Measurements from ENCODE around the gene SLC27A2. TPM values are rescaled to one million over a fixed set of nuclear protein-coding genes. Genes with fewer than 3 reads are reported as not detected.

The SLC27A2 gene
- total and polyA plus RNA-seq, 7 experiments from 2014 or later, result 0.17 to 28.2 (median 0.43) TPM

DNA sequence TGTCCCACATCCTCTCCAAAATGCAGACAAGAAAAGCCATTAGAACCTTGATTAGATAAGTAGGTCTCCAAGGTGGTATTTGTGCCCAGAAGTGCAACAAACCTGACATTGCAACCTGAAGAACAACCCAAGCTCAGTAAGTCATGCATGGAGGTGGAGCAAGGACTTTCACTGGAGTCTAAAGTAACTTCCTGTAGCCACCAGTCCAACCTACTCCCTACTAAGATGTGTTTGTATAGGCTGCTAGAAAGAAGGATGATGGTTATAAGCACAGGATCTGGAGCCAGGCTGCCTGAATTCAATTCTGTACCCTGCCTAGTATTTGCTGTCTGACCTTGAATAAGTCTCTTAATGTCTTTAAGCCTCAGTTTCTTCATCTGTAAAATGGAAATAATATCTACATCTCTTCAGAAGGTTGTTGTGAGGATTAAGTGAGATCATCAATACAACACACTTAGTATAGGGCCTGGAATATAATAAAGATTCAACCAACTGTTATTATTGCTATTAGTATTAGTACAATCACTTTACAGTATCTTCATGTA lies 51.3 kb downstream of the SLC27A2 start:
- POLR2A ChIA-PET, result no interaction called here
- Histone ChIP-seq H3K4me1 (ENCODE audit: control insufficient read depth in 2 of 2, insufficient read depth in 2 of 2, low read length in 2 of 2) (no peaks in the 10 kb centered on the region), H3K4me3 (ENCODE audit: low read length) (no peak overlapping the region), H3K27ac (ENCODE audit: low read depth, low read length) (no peak overlapping the region), H3K36me3 (ENCODE audit: control insufficient read depth in 2 of 3, insufficient read depth in 3 of 3, low read length in 3 of 3) (no peaks in the 10 kb centered on the region), H3K27me3 (ENCODE audit: control insufficient read depth in 2 of 2, insufficient read depth in 2 of 2, low read length in 2 of 2) (no peaks in the 10 kb centered on the region), H3K9me3 (ENCODE audit: control insufficient read depth in 2 of 3, low read length in 3 of 3) (no peaks in the 10 kb centered on the region)
- Mint-ChIP-seq H3K4me3 (no peak overlapping the region), H3K27me3 (no peaks in the 10 kb centered on the region), H3K4me1 (peaks cover 0 to 8% (median 0%) of the 10 kb centered on the region in 7 donors), H3K36me3 (peaks cover 0 to 27% (median 0%) of the 10 kb centered on the region in 5 donors), H3K9me3 (no peaks in the 10 kb centered on the region), H3K27ac (no peak overlapping the region)
- ATAC-seq (no peak), DNase-seq (no peak)
- intact Hi-C loops (cut with micrococcal nuclease), result no loop called here
- CTCF ChIA-PET, result interaction anchor here (0.7 kb wide), 1 partner anchor 190 kb away, joined by 4 read pairs; no protein-coding TSS in a partner anchor

DNA sequence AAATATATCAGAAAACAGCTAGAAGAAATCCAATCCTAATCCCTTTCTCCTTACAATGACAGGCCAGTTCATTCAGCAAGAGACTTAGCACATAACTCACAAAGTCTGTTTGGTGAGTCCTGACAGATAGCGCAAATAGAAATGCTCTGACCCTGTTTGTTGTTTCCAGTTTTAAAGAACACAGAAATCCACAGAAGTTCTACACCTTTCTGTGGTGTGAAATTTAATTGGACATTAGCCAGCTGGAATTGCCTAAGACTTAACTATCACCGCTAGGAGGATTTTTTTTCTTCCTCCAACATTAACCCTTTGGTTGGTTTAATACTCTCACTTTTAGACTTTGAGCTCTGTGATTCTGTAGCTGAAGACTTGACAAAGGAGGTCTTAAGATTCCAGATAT lies 52.8 kb downstream of the SLC27A2 start:
- ATAC-seq, result no peak
- POLR2A ChIA-PET, result interaction anchor here (0.6 kb wide), 1 partner anchor 21 kb away, joined by 3 read pairs; no protein-coding TSS in a partner anchor
- H3K36me3 ChIP-seq (ENCODE audit: control insufficient read depth in 2 of 3, insufficient read depth in 3 of 3, low read length in 3 of 3), result no peaks in the 10 kb centered on the region

DNA sequence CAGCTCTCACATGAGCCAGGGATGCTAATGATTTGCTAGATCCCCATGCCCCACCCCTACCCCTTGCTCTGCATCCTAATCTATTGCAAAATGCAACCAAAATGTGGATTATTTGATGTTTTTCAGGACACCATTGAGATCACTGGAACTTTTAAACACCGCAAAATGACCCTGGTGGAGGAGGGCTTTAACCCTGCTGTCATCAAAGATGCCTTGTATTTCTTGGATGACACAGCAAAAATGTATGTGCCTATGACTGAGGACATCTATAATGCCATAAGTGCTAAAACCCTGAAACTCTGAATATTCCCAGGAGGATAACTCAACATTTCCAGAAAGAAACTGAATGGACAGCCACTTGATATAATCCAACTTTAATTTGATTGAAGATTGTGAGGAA lies 53.8 kb downstream of the SLC27A2 start:
- no peaks in the 10 kb centered on the region for H3K36me3 ChIP-seq (ENCODE audit: control insufficient read depth in 2 of 3, insufficient read depth in 3 of 3, low read length in 3 of 3)
- no peak overlapping the region for H3K4me3 ChIP-seq (ENCODE audit: low read length)
- no peak overlapping the region for H3K27ac ChIP-seq (ENCODE audit: low read depth, low read length)
- no peak overlapping the region for H3K27ac Mint-ChIP-seq
- ATAC-seq, result no peak
- H3K4me1 ChIP-seq (ENCODE audit: control insufficient read depth in 2 of 2, insufficient read depth in 2 of 2, low read length in 2 of 2), result no peaks in the 10 kb centered on the region
- no peaks in the 10 kb centered on the region for H3K27me3 ChIP-seq (ENCODE audit: control insufficient read depth in 2 of 2, insufficient read depth in 2 of 2, low read length in 2 of 2)
- no peaks in the 10 kb centered on the region for H3K27me3 Mint-ChIP-seq
- peaks cover 0 to 8% (median 0%) of the 10 kb centered on the region in 7 donors for H3K4me1 Mint-ChIP-seq
- peaks cover 0 to 12% (median 0%) of the 10 kb centered on the region in 5 donors for H3K36me3 Mint-ChIP-seq
- H3K9me3 Mint-ChIP-seq, result no peaks in the 10 kb centered on the region
- ChIA-PET CTCF (no interaction called here), POLR2A (no interaction called here)
- H3K9me3 ChIP-seq (ENCODE audit: control insufficient read depth in 2 of 3, low read length in 3 of 3), result no peaks in the 10 kb centered on the region
- no peak overlapping the region for H3K4me3 Mint-ChIP-seq
- intact Hi-C loops (cut with micrococcal nuclease), result no loop called here
- DNase-seq, result no peak

More for the DNA sequence above, 52.8 kb downstream of the SLC27A2 start:
- no peaks in the 10 kb centered on the region for H3K9me3 ChIP-seq (ENCODE audit: control insufficient read depth in 2 of 3, low read length in 3 of 3)
- no peak overlapping the region for H3K27ac ChIP-seq (ENCODE audit: low read depth, low read length)
- CTCF ChIA-PET, result no interaction called here
- Mint-ChIP-seq H3K36me3 (peaks cover 0 to 16% (median 0%) of the 10 kb centered on the region in 5 donors), H3K4me1 (peaks cover 0 to 8% (median 0%) of the 10 kb centered on the region in 7 donors), H3K27me3 (no peaks in the 10 kb centered on the region), H3K4me3 (no peak overlapping the region), H3K9me3 (no peaks in the 10 kb centered on the region), H3K27ac (peak overlapping the region in 1 of 9 donors; percentile 42)
- intact Hi-C loops (cut with micrococcal nuclease), result no loop called here
- H3K4me1 ChIP-seq (ENCODE audit: control insufficient read depth in 2 of 2, insufficient read depth in 2 of 2, low read length in 2 of 2), result no peaks in the 10 kb centered on the region
- H3K4me3 ChIP-seq (ENCODE audit: low read length), result no peak overlapping the region
- H3K27me3 ChIP-seq (ENCODE audit: control insufficient read depth in 2 of 2, insufficient read depth in 2 of 2, low read length in 2 of 2), result no peaks in the 10 kb centered on the region
- DNase-seq, result no peak

DNA sequence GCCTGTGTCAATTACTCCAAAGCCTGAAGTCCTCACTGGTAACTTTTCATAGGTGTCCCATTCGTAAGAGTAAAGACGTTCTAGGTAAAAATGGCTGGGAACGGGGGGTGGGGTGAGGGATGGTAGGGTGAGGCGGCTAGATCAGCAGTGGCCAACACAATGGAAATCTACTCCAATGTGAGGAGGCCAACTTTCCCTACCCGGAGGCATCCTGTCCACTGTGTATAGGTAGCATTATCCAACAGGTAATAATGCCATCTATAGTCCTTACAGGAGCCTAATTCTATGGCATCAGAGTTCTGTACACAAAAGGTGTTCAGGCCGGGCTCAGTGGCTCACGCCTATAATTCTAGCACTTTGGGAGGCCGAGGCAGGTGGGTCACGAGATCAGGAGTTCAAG lies 54.4 kb downstream of the SLC27A2 start:
- CTCF ChIA-PET, result no interaction called here

DNA sequence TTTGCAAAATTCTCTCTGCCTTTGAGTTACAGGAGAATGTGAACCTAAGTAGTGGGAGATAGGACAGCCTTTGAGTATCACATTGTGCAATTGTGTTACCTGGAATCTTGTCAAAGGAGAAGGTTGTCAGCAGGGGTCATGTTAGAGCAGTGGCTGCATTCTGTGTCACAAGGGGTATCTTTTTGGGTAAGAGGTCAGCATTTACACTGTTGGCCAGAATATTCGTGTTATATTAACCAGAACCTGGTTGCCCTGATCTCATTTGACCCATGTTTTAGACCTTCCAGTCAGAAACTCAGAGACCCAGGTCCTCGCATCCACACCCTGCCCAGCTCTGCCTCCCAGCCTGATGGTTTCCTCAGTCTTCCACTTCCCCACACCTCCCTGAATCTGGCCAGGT lies 56.3 kb downstream of the SLC27A2 start:
- ChIA-PET POLR2A (no interaction called here), CTCF (no interaction called here)
- Mint-ChIP-seq H3K4me1 (peaks cover 0 to 18% (median 0%) of the 10 kb centered on the region in 7 donors), H3K27me3 (no peaks in the 10 kb centered on the region), H3K36me3 (peaks cover 0 to 12% (median 0%) of the 10 kb centered on the region in 5 donors), H3K4me3 (no peak overlapping the region), H3K27ac (no peak overlapping the region), H3K9me3 (no peaks in the 10 kb centered on the region)
- H3K27ac ChIP-seq (ENCODE audit: low read depth, low read length), result no peak overlapping the region
- intact Hi-C loops (cut with micrococcal nuclease), result no loop called here
- no peak overlapping the region for H3K4me3 ChIP-seq (ENCODE audit: low read length)
- H3K9me3 ChIP-seq (ENCODE audit: control insufficient read depth in 2 of 3, low read length in 3 of 3), result no peaks in the 10 kb centered on the region
- ATAC-seq, result no peak
- DNase-seq, result no peak
- no peaks in the 10 kb centered on the region for H3K36me3 ChIP-seq (ENCODE audit: control insufficient read depth in 2 of 3, insufficient read depth in 3 of 3, low read length in 3 of 3)
- H3K27me3 ChIP-seq (ENCODE audit: control insufficient read depth in 2 of 2, insufficient read depth in 2 of 2, low read length in 2 of 2), result no peaks in the 10 kb centered on the region
- H3K4me1 ChIP-seq (ENCODE audit: control insufficient read depth in 2 of 2, insufficient read depth in 2 of 2, low read length in 2 of 2), result no peaks in the 10 kb centered on the region

More for the DNA sequence above, 54.4 kb downstream of the SLC27A2 start:
- no peaks in the 10 kb centered on the region for H3K4me1 ChIP-seq (ENCODE audit: control insufficient read depth in 2 of 2, insufficient read depth in 2 of 2, low read length in 2 of 2)
- Mint-ChIP-seq H3K9me3 (no peaks in the 10 kb centered on the region), H3K4me3 (no peak overlapping the region), H3K4me1 (peaks cover 0 to 14% (median 0%) of the 10 kb centered on the region in 7 donors), H3K27ac (no peak overlapping the region), H3K27me3 (no peaks in the 10 kb centered on the region), H3K36me3 (peaks cover 0 to 12% (median 0%) of the 10 kb centered on the region in 5 donors)
- no peaks in the 10 kb centered on the region for H3K9me3 ChIP-seq (ENCODE audit: control insufficient read depth in 2 of 3, low read length in 3 of 3)
- H3K27ac ChIP-seq (ENCODE audit: low read depth, low read length), result no peak overlapping the region
- intact Hi-C loops (cut with micrococcal nuclease), result no loop called here
- H3K27me3 ChIP-seq (ENCODE audit: control insufficient read depth in 2 of 2, insufficient read depth in 2 of 2, low read length in 2 of 2), result no peaks in the 10 kb centered on the region
- no peak overlapping the region for H3K4me3 ChIP-seq (ENCODE audit: low read length)
- H3K36me3 ChIP-seq (ENCODE audit: control insufficient read depth in 2 of 3, insufficient read depth in 3 of 3, low read length in 3 of 3), result no peaks in the 10 kb centered on the region
- ATAC-seq, result no peak
- no peak for DNase-seq
- POLR2A ChIA-PET, result no interaction called here

DNA sequence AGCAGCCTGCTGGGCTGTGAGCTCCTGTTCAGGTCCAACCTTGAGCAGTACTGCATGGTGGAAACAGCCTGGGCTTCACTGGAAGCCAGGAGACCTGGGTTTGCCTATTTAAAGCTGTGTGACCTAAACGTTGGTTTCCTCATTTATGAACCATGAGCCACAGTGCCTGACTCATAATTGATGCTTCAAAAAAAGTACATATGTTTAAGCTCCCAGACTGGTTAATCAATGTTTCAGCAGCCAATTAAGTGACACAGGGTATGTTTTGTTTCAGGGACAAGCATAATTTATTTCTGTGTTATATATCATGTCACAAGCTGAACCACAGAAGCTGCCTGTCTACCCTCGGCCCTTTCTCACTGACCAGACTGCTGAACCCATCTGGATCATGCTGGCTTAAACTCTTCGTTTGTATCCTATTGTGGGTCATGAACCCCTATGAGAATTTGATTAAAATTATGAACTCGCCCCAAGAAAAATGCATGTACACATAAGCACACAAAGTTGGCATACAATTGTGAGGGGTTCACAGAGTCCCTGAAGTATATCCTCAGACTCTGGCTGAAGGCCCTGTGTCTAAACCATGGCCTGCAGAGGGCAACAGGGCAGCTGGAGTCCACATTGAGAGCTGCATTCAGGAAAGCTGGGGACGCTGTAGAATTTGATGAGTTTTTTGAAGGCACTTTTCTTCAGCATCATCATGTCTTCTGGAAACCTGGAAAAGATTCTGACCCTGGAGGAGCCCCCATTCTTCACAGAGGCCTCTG lies 59.9 kb downstream of the SLC27A2 start:
- ChIA-PET POLR2A (no interaction called here), CTCF (no interaction called here)
- no peaks in the 10 kb centered on the region for H3K9me3 Mint-ChIP-seq
- peaks cover 0 to 29% (median 2%) of the 10 kb centered on the region in 7 donors for H3K4me1 Mint-ChIP-seq
- DNase-seq, result no peak
- Histone ChIP-seq H3K27ac (ENCODE audit: low read depth, low read length) (no peak overlapping the region), H3K9me3 (ENCODE audit: control insufficient read depth in 2 of 3, low read length in 3 of 3) (no peaks in the 10 kb centered on the region), H3K4me1 (ENCODE audit: control insufficient read depth in 2 of 2, insufficient read depth in 2 of 2, low read length in 2 of 2) (no peaks in the 10 kb centered on the region), H3K4me3 (ENCODE audit: low read length) (no peak overlapping the region), H3K36me3 (ENCODE audit: control insufficient read depth in 2 of 3, insufficient read depth in 3 of 3, low read length in 3 of 3) (no peaks in the 10 kb centered on the region), H3K27me3 (ENCODE audit: control insufficient read depth in 2 of 2, insufficient read depth in 2 of 2, low read length in 2 of 2) (no peaks in the 10 kb centered on the region)
- intact Hi-C loops (cut with micrococcal nuclease), result no loop called here
- no peak overlapping the region for H3K4me3 Mint-ChIP-seq
- peaks cover 0 to 3% (median 0%) of the 10 kb centered on the region in 5 donors for H3K36me3 Mint-ChIP-seq
- ATAC-seq, result no peak
- H3K27me3 Mint-ChIP-seq, result no peaks in the 10 kb centered on the region
- peak overlapping the region in 1 of 9 donors; percentile 38 for H3K27ac Mint-ChIP-seq

DNA sequence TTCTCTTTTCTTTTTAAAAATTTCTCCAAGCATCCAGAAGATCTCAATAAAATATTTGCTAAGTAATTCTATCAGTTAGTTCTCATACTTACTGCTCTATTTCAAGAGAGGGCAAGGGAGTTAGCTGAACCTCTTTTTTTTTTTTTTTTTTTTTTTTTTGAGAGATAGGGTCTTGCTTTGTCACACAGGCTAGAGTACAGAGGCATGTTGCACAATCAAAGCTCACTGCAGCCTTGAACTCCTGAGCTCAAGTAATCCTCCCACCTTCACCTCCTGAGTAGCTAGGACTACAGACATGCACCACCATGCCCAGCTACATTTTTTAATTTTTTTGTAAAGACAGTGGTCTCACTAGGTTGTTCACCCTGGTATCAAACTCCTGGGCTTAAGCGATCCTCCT lies 62.2 kb downstream of the SLC27A2 start:
- no peak for ATAC-seq
- Histone ChIP-seq H3K27ac (ENCODE audit: low read depth, low read length) (no peak overlapping the region), H3K36me3 (ENCODE audit: control insufficient read depth in 2 of 3, insufficient read depth in 3 of 3, low read length in 3 of 3) (no peaks in the 10 kb centered on the region), H3K27me3 (ENCODE audit: control insufficient read depth in 2 of 2, insufficient read depth in 2 of 2, low read length in 2 of 2) (no peaks in the 10 kb centered on the region), H3K9me3 (ENCODE audit: control insufficient read depth in 2 of 3, low read length in 3 of 3) (no peaks in the 10 kb centered on the region), H3K4me1 (ENCODE audit: control insufficient read depth in 2 of 2, insufficient read depth in 2 of 2, low read length in 2 of 2) (peaks cover 8 to 12% of the 10 kb centered on the region in 2 donors), H3K4me3 (ENCODE audit: low read length) (no peak overlapping the region)
- Mint-ChIP-seq H3K27me3 (no peaks in the 10 kb centered on the region), H3K4me3 (no peak overlapping the region), H3K36me3 (peaks cover 0 to 3% (median 0%) of the 10 kb centered on the region in 5 donors), H3K4me1 (peaks cover 7 to 50% (median 19%) of the 10 kb centered on the region in 7 donors), H3K9me3 (no peaks in the 10 kb centered on the region), H3K27ac (no peak overlapping the region)
- ChIA-PET POLR2A (no interaction called here), CTCF (no interaction called here)
- intact Hi-C loops (cut with micrococcal nuclease), result no loop called here
- DNase-seq, result no peak
